Measurements from ENCODE around the gene PAPSS1. TPM values are rescaled to one million over a fixed set of nuclear protein-coding genes. Genes with fewer than 3 reads are reported as not detected.

PAPSS1 gene
- total RNA-seq, 1 experiment from 2014 or later: 63.2 TPM

DNA sequence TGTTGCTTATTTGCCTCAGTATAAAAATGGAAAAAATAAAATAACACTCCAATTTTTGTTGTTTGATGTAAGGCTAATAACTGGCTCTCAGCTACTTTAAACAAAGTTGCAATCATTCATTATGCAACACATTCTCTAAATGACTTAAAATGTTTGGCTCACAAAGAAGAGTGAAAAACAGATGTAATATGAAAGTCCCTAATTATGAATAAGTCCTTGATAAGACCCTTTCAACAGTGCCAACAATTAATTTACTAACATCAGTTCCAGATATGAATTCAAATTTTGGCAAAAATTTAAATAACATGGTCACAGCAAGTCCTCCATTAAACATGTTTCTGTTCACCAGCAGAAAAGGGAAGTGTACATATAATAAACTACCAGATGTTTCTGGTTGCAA is 69.8 kb downstream of the PAPSS1 start:
- Histone ChIP-seq H3K9me3 (replicated peaks) (no peaks in the 10 kb centered on the region), H3K4me3 (no peak overlapping the region), H3K27me3 (replicated peaks) (no peaks in the 10 kb centered on the region), H3K36me3 (0 out of 2 replicates have a peak, but pooled peaks cover 15% of the 10 kb centered on the region), H3K4me1 (replicated peaks) (peaks cover 14% of the 10 kb centered on the region), H3K27ac (no peak overlapping the region)
- DNase-seq (ENCODE audit: low read depth in 1 of 2, low spot score in 2 of 2): no peak

DNA sequence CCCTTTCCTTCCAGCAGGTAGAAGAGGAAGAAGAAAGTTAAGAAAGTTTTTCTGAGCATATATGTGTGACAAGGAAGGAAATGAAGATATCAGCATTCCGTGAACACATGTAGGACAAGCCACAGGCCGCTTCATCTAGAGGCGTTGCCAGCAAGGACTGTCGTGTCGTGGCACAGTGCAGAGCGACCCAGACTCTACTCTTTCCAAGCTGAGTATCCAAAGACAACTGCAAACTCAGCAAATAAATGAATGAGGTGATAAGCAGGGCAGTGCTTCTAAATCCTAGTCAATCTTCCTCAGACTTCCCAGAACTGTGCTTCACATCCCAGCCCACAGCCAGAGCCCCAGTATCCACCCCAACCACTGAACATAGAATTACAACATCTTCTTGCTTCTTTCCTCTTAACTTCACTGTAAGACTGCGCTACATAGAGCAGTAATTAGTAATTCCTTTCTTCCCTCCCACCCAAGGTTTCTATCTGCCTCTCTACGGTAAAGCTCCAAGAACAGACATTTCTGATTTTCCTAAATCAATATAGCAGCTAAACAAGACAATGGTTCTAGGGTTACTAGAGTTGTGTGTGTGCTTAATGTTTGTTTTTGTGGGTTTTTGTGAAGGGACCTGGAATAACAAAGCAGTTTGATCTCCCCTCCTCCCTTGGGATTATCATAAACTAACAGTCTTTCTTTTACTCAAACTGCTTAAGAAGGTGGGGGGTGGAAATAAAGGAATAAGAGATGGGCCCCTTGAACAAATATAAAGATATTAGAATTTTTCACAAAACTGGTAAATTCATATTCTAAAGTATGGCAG is 71.6 kb downstream of the PAPSS1 start:
- Histone ChIP-seq H3K4me1 (replicated peaks) (peaks cover 14% of the 10 kb centered on the region), H3K27ac (no peak overlapping the region), H3K9me3 (replicated peaks) (no peaks in the 10 kb centered on the region), H3K36me3 (peaks cover 17% of the 10 kb centered on the region), H3K4me3 (no peak overlapping the region), H3K27me3 (replicated peaks) (no peaks in the 10 kb centered on the region)
- DNase-seq (ENCODE audit: low read depth in 1 of 2, low spot score in 2 of 2): peak in 1 of 2 experiments; percentile 15

DNA sequence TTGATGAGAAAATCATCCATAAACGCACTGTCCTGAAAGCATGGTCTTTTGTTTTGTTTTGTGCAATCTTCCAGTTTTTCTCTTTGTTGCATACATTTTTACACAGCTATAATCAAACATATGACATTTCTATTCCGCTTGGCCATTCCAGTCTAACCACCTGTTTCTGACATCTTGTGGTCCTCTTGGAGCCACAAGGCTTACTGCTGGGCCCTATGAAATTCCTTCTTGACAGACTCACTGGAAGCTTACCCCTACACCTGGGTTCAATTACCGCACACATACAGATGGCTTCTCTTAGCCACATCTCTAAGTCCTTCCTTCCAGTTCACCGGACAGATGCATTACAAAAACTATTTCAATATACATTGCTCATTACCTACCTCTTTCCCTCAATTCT is 72.4 kb downstream of the PAPSS1 start:
- Histone ChIP-seq H3K27me3 (replicated peaks) (no peaks in the 10 kb centered on the region), H3K9me3 (replicated peaks) (no peaks in the 10 kb centered on the region), H3K4me3 (no peak overlapping the region), H3K27ac (no peak overlapping the region), H3K4me1 (replicated peaks) (peaks cover 14% of the 10 kb centered on the region), H3K36me3 (peaks cover 14% of the 10 kb centered on the region)
- DNase-seq (ENCODE audit: low read depth in 1 of 2, low spot score in 2 of 2): no peak

DNA sequence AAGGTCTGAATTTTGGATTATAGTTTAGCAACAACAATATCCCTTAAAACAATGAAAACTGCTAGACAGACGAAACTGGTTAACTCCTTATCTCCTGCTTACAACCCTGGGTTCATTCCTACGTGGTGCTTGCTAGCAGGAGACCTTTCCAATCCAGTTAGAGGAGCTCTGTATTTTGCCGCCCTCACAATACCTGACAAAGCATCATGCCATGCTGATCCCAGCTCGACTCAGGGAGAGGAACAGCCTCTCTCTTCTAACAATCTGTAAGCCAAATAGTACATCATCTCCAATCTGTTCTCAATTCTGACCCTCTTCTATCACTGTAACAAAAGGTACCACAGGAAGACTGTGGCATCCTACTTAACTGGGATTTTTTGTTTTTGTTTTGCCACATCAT is 74.4 kb downstream of the PAPSS1 start:
- no peak for DNase-seq (ENCODE audit: low read depth in 1 of 2, low spot score in 2 of 2)
- Histone ChIP-seq H3K36me3 (peaks cover 11% of the 10 kb centered on the region), H3K4me3 (no peak overlapping the region), H3K4me1 (replicated peaks) (peaks cover 14% of the 10 kb centered on the region), H3K27me3 (replicated peaks) (no peaks in the 10 kb centered on the region), H3K9me3 (replicated peaks) (no peaks in the 10 kb centered on the region), H3K27ac (no peak overlapping the region)

DNA sequence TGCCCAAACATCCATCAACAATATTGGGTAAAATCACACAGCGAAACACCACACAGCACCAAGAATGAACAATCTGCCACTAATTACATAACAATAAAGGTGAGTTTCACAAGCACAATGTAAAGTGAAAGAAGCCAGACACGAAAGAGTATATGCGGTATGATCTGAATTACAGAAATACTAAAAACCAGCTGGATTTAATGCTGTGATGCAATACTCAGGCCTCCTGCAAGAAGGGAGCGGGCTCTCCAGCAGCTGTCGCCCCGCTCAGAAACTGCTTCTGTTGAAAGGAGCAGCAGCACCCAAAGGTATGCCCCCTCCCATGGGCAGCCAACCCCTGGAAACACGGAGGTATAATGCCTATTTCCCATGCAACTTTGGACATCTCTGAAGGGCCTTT is 77.0 kb downstream of the PAPSS1 start:
- Histone ChIP-seq H3K4me3 (no peak overlapping the region), H3K36me3 (peaks cover 11% of the 10 kb centered on the region), H3K4me1 (replicated peaks) (peaks cover 2% of the 10 kb centered on the region), H3K9me3 (replicated peaks) (no peaks in the 10 kb centered on the region), H3K27me3 (replicated peaks) (no peaks in the 10 kb centered on the region), H3K27ac (no peak overlapping the region)
- no peak for DNase-seq (ENCODE audit: low read depth in 1 of 2, low spot score in 2 of 2)

DNA sequence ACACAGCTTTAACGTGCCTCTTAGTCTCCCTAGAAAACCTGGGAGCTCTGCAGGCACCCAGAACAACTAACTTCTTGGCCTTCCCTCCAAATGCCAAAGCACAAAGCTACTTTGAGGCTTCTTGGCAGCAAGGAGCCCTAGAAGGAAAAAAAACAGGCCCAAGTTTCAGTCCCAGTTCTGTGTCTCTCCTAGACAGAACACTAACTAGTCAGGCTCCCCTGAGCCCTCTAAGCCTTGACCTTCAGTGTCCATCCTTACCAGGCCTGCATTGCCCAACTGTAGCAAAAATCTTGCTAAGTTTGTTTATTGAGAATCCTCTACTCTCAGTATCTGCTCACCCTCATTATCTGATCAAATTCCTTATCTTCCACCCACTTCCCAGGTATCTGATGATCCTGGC is 79.2 kb downstream of the PAPSS1 start:
- peaks cover 11% of the 10 kb centered on the region for H3K36me3 ChIP-seq
- H3K4me3 ChIP-seq: no peak overlapping the region
- no peaks in the 10 kb centered on the region for H3K4me1 ChIP-seq (replicated peaks)
- DNase-seq (ENCODE audit: low read depth in 1 of 2, low spot score in 2 of 2): no peak
- H3K27ac ChIP-seq: no peak overlapping the region
- no peaks in the 10 kb centered on the region for H3K9me3 ChIP-seq (replicated peaks)
- H3K27me3 ChIP-seq (replicated peaks): no peaks in the 10 kb centered on the region

DNA sequence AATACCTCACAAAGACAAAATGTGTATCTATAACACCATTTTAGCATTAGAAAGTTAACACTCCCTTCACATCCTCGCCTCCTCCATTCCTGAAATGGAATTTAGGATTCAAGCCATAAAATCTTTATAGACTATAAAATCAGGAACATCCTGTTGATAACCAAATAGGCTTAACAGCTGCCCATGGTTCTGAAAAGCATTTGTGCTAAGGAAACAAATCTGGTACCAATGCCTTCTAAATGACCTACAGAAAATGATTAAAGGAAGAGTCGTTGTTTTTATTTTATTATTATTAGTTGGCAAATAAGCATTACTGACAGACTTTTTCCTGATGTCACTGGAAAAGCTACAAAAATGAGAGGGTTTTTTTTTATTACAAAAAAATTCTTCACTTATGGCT is 79.8 kb downstream of the PAPSS1 start:
- no peaks in the 10 kb centered on the region for H3K4me1 ChIP-seq (replicated peaks)
- H3K36me3 ChIP-seq: peaks cover 11% of the 10 kb centered on the region
- DNase-seq (ENCODE audit: low read depth in 1 of 2, low spot score in 2 of 2): no peak
- no peak overlapping the region for H3K27ac ChIP-seq
- H3K4me3 ChIP-seq: no peak overlapping the region
- H3K27me3 ChIP-seq (replicated peaks): no peaks in the 10 kb centered on the region
- no peaks in the 10 kb centered on the region for H3K9me3 ChIP-seq (replicated peaks)

DNA sequence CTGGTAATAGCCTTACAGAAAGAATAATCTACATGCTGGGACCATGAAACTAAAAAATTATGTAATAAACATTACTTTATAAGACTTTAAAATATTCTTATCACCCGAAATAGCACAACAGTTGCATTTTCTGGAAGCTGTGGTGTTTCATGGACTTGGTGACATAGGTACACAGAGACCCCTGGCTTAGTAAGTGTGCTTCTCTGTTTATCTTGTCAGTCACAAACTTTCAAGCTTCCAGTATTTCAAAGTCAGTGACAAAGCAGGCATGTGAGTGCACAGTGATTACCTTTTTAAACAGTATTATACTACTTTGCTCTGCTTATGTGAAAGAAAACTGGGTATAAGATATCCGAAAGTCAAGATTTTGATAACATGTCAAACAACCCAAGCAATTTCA is 84.3 kb downstream of the PAPSS1 start:
- Histone ChIP-seq H3K36me3 (no peaks in the 10 kb centered on the region), H3K4me3 (no peak overlapping the region), H3K27me3 (replicated peaks) (no peaks in the 10 kb centered on the region), H3K9me3 (replicated peaks) (no peaks in the 10 kb centered on the region), H3K27ac (no peak overlapping the region), H3K4me1 (replicated peaks) (no peaks in the 10 kb centered on the region)
- no peak for DNase-seq (ENCODE audit: low read depth in 1 of 2, low spot score in 2 of 2)

DNA sequence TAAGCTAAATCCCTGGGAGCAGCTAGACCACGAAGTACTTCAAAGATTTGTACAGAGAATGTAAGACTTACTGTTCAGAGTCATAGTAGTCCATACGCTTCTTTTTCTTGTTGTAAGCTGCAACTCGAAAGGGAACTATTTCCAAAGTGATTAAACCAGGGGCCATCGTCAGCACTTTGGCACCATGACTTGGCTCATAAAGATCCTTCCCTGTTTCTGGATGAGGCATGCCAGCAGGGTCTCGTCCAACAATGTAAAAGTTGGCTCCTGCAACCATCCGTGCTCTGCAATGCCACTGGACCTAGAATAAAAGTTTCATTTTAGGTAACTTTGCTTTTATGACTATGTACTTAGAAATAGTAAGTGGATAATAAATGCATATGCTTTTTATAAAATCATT is 88.5 kb downstream of the PAPSS1 start:
- no peaks in the 10 kb centered on the region for H3K9me3 ChIP-seq (replicated peaks)
- no peak for DNase-seq (ENCODE audit: low read depth in 1 of 2, low spot score in 2 of 2)
- H3K27me3 ChIP-seq (replicated peaks): no peaks in the 10 kb centered on the region
- no peaks in the 10 kb centered on the region for H3K4me1 ChIP-seq (replicated peaks)
- H3K27ac ChIP-seq: no peak overlapping the region
- H3K36me3 ChIP-seq: no peaks in the 10 kb centered on the region
- H3K4me3 ChIP-seq: no peak overlapping the region

DNA sequence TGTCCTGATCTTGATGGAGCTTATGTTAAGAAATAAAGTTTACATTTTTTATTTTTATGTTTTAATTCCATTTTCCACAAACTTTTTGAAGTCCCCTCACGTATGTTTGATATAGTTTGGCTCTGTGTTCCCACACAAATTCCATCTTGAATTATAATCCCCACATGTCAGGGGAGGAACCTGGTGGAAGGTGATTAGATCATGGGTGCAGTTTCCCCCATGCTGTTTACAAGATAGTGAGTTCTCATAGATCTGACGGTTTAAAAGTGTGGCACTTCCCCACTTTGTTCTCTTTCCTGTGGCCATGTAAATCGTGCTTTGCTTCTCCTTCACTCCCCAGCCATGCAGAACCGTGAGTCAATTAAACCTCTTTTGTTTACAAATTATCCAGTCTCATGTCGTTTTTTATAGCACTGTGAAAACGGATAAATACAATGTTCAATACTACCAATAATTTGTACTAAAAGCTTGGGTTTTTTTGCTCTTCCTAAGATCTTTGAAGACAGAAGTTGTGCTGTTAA is 89.8 kb downstream of the PAPSS1 start:
- no peaks in the 10 kb centered on the region for H3K4me1 ChIP-seq (replicated peaks)
- H3K27me3 ChIP-seq (replicated peaks): no peaks in the 10 kb centered on the region
- no peak overlapping the region for H3K4me3 ChIP-seq
- H3K36me3 ChIP-seq: no peaks in the 10 kb centered on the region
- H3K9me3 ChIP-seq (replicated peaks): no peaks in the 10 kb centered on the region
- no peak overlapping the region for H3K27ac ChIP-seq
- DNase-seq (ENCODE audit: low read depth in 1 of 2, low spot score in 2 of 2): no peak

DNA sequence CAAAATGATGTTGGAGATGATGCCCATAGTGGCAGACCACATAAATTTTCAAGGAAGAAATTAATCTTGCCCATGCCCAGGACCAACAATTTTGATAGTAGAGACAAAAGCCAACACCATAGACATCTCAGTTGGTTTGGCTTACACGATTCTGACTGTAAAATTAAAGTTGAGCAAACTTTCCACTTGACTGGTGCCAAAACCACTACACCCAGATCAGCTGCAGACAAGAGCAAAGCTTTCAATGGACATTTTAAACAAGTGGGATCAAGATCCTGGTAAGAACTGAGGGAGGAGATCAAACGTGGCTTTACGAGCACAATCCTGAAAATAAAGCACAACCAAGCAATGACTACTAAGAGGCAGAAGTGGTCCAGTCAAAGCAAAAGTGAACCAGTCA is 90.7 kb downstream of the PAPSS1 start:
- no peak overlapping the region for H3K27ac ChIP-seq
- DNase-seq (ENCODE audit: low read depth in 1 of 2, low spot score in 2 of 2): no peak
- H3K36me3 ChIP-seq: no peaks in the 10 kb centered on the region
- no peak overlapping the region for H3K4me3 ChIP-seq
- no peaks in the 10 kb centered on the region for H3K9me3 ChIP-seq (replicated peaks)
- no peaks in the 10 kb centered on the region for H3K4me1 ChIP-seq (replicated peaks)
- H3K27me3 ChIP-seq (replicated peaks): no peaks in the 10 kb centered on the region

DNA sequence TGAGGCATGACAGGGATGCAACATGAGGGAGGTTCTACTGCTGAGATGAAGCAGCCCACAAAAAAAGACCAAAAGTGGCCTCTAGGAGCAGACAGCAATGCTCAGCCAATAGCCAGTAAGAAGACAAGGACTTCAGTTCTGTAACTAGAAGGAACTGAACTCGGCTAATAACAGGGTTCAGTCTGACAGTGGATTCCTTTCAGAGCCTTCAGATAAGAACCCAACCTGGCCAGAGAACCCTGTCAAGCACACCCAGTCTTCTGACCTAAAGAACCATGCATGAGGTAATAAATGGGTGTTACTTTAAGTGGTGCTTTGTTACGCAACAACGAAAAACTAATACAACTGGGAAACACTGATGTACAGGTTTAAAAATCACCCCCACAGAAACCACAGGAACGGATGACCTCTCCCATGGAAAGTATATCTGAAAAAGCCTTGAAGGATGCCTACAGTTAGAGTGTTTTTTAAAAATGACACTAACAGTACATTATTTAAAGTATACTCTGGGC is 94.6 kb downstream of the PAPSS1 start:
- H3K4me3 ChIP-seq: no peak overlapping the region
- H3K36me3 ChIP-seq: no peaks in the 10 kb centered on the region
- no peak for DNase-seq (ENCODE audit: low read depth in 1 of 2, low spot score in 2 of 2)
- H3K9me3 ChIP-seq (replicated peaks): no peaks in the 10 kb centered on the region
- H3K27me3 ChIP-seq (replicated peaks): no peaks in the 10 kb centered on the region
- H3K27ac ChIP-seq: no peak overlapping the region
- H3K4me1 ChIP-seq (replicated peaks): peaks cover 3% of the 10 kb centered on the region

DNA sequence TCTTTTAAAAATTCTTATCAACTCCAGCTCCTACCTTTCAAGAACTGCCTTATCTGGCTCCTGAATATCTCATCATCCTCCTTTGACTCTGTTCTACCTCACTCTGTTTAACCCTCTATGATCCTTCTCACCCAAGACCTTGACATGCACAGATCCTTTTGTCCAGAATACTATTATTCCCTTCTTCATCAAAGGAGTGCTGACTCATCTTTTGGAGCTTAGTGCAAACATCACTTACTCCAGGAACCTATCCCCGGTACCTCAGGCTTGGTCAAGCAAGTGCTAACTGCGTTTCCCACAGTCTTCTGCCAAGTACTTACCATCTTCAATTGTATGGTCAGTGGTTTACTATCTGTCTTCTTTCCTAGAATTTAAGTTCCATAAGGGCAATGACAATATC is 96.0 kb downstream of the PAPSS1 start:
- no peak overlapping the region for H3K27ac ChIP-seq
- no peaks in the 10 kb centered on the region for H3K9me3 ChIP-seq (replicated peaks)
- H3K4me3 ChIP-seq: no peak overlapping the region
- H3K4me1 ChIP-seq (replicated peaks): peaks cover 17% of the 10 kb centered on the region
- no peak for DNase-seq (ENCODE audit: low read depth in 1 of 2, low spot score in 2 of 2)
- no peaks in the 10 kb centered on the region for H3K27me3 ChIP-seq (replicated peaks)
- no peaks in the 10 kb centered on the region for H3K36me3 ChIP-seq

DNA sequence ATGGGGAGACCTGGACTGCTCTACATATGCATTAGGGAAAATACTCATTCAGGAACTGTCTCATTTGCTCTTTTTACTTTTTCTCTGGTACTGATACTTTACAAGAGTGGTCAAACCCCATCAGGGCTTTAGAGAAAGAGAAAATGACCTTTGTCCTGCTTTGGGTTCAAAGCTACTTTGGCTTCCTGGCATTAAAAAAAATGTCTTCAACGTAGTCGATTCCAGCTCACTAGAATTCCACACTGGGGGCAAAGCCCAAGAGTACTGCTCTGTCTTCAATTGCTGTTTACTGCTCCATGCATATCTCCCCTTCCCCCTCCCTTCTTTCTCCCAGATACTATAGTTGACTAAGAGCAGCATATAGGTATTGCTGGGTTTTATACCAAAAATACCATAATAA is 98.0 kb downstream of the PAPSS1 start:
- 0 out of 2 replicates have a peak, but pooled peaks cover 3% of the 10 kb centered on the region for H3K36me3 ChIP-seq
- no peak overlapping the region for H3K27ac ChIP-seq
- peaks cover 37% of the 10 kb centered on the region for H3K4me1 ChIP-seq (replicated peaks)
- no peak for DNase-seq (ENCODE audit: low read depth in 1 of 2, low spot score in 2 of 2)
- no peaks in the 10 kb centered on the region for H3K9me3 ChIP-seq (replicated peaks)
- H3K27me3 ChIP-seq (replicated peaks): no peaks in the 10 kb centered on the region
- H3K4me3 ChIP-seq: no peak overlapping the region
